Breast epithelium (tissue), 4 donors: ENCODE data around the gene TEX26. TPM values are rescaled to one million over a fixed set of nuclear protein-coding genes. Genes with fewer than 3 reads are reported as not detected.

Experiments used
- DNase-seq, 2 donors: peaks; one replicate each; pipeline ENCODE4 v3.0.0-alpha.2; 2019; ENCODE audit warnings: low spot score in 2 of 2
- H3K27ac ChIP-seq, 2 donors: fragments of 200-600 bp; sonication (generic) in 1 of 2; one replicate each; pipeline ENCODE4 v1.5.1; 2016 to 2019; ENCODE audit warnings: mild to moderate bottlenecking in 1 of 2
- H3K27me3 ChIP-seq, 2 donors: fragments of 200-600 bp; sonication (generic) in 1 of 2; one replicate each; pipeline versions ENCODE4 v1.5.1 to v1.6.0; 2017 to 2019; ENCODE audit warnings: control low read depth in 1 of 2, mild to moderate bottlenecking in 1 of 2
- H3K36me3 ChIP-seq: fragments of 200-600 bp; one replicate; pipeline ENCODE4 v1.5.1; 2019
- H3K4me1 ChIP-seq, 2 donors: fragments of 200-600 bp; sonication (generic); one replicate each; pipeline ENCODE4 v1.5.1; 2016 to 2019; ENCODE audit warnings: control low read depth in 1 of 2
- H3K4me3 ChIP-seq, 3 donors: fragments of 200-600 bp; sonication (generic); 1 replicate in 2 of 3; 2 replicates in 1 of 3; pipeline ENCODE4 v1.5.1; 2016 to 2019; ENCODE audit warnings: mild to moderate bottlenecking in 3 of 3, moderate library complexity in 2 of 3
- H3K9me3 ChIP-seq, 2 donors: fragments of 200-600 bp; sonication (generic) in 1 of 2; one replicate each; pipeline ENCODE4 v1.5.1; 2016 to 2019; ENCODE audit warnings: control low read depth in 1 of 2
- CTCF ChIP-seq, 3 donors: fragments of 450-650 bp; IDR thresholded peaks; one replicate each; pipeline ENCODE4 v1.5.1; 2016 to 2017; ENCODE audit warnings: antibody characterized with exemption in 3 of 3, mild to moderate bottlenecking in 3 of 3, moderate library complexity in 3 of 3
- POLR2A ChIP-seq: fragments of 450-650 bp; IDR thresholded peaks from one replicate; pipeline ENCODE4 v1.6.1; 2016; ENCODE audit warnings: antibody characterized with exemption, mild to moderate bottlenecking, moderate library complexity
- POLR2AphosphoS5 ChIP-seq, 3 donors: sonication (generic); formaldehyde crosslinking; IDR thresholded peaks; one replicate each; pipeline ENCODE4 v1.6.1; 2017; ENCODE audit warnings: antibody characterized with exemption in 3 of 3
- intact Hi-C: fragments of 100-400 bp; cut with DNase I; formaldehyde crosslinking; loops from one replicate; pipeline ENCODE4 v1.15.1; 2023; ENCODE audit warnings: low total_unique reads
- total RNA-seq, 3 donors: library from RNA; depleted of rRNA; stranded (reverse); fragments of >200 nt; gene quantifications; one replicate each; pipeline ENCODE4 v1.1.0, GENCODE V29; 2016

TEX26 gene
- total RNA-seq, 3 donors from 2014 or later: 0.48 to 0.59 TPM; not detected in 1

- Histone ChIP-seq H3K27me3 (no peaks in the 10 kb centered on the region), H3K4me3 (no peak overlapping the region), H3K9me3 (no peaks in the 10 kb centered on the region), H3K27ac (no peak overlapping the region), H3K4me1 (no peaks in the 10 kb centered on the region), H3K36me3 (no peaks in the 10 kb centered on the region)
- TF ChIP-seq CTCF (IDR thresholded peaks at IDR 0.05): no peak
- no peak for TF ChIP-seq POLR2AphosphoS5 (IDR thresholded peaks at IDR 0.05)
- TF ChIP-seq POLR2A: no peak
- no peak for DNase-seq
- intact Hi-C loops: no loop called here
Measured at GRCh38 chr13:30991922-30992321, 59.5 kb downstream of the TEX26 start.

DNA sequence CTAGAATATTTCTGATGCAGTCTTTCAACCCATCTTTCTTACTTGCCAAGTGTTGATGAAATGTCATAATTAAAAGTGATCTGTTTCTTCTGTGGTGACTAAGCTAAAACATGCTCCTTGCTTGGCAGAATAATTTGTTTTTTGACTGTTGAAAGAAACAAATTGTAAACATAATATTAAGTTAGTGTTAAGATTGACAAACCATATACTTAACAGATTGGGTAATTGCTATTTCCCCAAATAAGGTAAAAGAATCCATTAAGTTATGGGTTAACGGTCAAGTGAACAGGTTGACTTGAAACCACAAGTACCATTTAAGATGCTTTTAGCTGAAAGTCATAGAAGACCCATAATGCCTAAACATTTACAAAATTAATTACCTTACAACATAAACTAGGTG lies 62.9 kb downstream of the TEX26 start:
- no peak for DNase-seq
- no peaks in the 10 kb centered on the region for H3K4me1 ChIP-seq
- no peak overlapping the region for H3K4me3 ChIP-seq
- no peaks in the 10 kb centered on the region for H3K9me3 ChIP-seq
- intact Hi-C loops: no loop called here
- H3K36me3 ChIP-seq: no peaks in the 10 kb centered on the region
- H3K27me3 ChIP-seq: no peaks in the 10 kb centered on the region
- no peak overlapping the region for H3K27ac ChIP-seq
- TF ChIP-seq CTCF (IDR thresholded peaks at IDR 0.05): no peak
- TF ChIP-seq POLR2A: no peak
- no peak for TF ChIP-seq POLR2AphosphoS5 (IDR thresholded peaks at IDR 0.05)

DNA sequence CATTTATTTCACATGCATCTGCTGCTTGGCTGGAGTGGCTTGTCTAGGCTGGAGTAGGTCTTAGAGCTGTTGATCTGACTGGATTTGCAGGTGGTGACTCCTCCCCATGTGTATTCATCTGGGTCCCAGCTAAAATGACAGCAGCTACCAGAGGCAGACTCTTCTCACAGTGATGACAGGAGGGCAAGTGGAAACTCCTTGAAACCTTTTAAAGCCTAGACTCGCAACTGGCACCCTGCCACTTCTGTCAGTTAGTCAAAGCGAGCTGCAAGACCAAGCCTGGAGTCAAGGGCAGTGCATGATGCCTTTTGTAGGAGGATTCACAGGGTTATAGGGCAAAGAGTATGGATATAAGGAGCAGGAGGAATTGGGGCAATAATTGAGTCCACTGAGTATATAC lies 65.2 kb downstream of the TEX26 start:
- TF ChIP-seq POLR2A (no peak), CTCF (IDR thresholded peaks at IDR 0.05) (no peak), POLR2AphosphoS5 (IDR thresholded peaks at IDR 0.05) (no peak)
- no peak overlapping the region for H3K4me3 ChIP-seq
- H3K27me3 ChIP-seq: no peaks in the 10 kb centered on the region
- no peaks in the 10 kb centered on the region for H3K4me1 ChIP-seq
- H3K27ac ChIP-seq: no peak overlapping the region
- no peaks in the 10 kb centered on the region for H3K36me3 ChIP-seq
- no peaks in the 10 kb centered on the region for H3K9me3 ChIP-seq
- DNase-seq: no peak
- intact Hi-C loops: no loop called here

- TF ChIP-seq POLR2AphosphoS5 (IDR thresholded peaks at IDR 0.05): no peak
- TF ChIP-seq POLR2A: no peak
- TF ChIP-seq CTCF (IDR thresholded peaks at IDR 0.05): no peak
- intact Hi-C loops: no loop called here
- Histone ChIP-seq H3K27me3 (no peaks in the 10 kb centered on the region), H3K4me1 (no peaks in the 10 kb centered on the region), H3K27ac (no peak overlapping the region), H3K36me3 (no peaks in the 10 kb centered on the region), H3K4me3 (no peak overlapping the region), H3K9me3 (no peaks in the 10 kb centered on the region)
- DNase-seq: no peak
Measured at GRCh38 chr13:30998136-30999088, 66.0 kb downstream of the TEX26 start.

- Histone ChIP-seq H3K27me3 (no peaks in the 10 kb centered on the region), H3K9me3 (no peaks in the 10 kb centered on the region), H3K36me3 (no peaks in the 10 kb centered on the region), H3K4me1 (no peaks in the 10 kb centered on the region), H3K27ac (no peak overlapping the region), H3K4me3 (no peak overlapping the region)
- TF ChIP-seq CTCF (IDR thresholded peaks at IDR 0.05): no peak
- no peak for TF ChIP-seq POLR2AphosphoS5 (IDR thresholded peaks at IDR 0.05)
- no peak for TF ChIP-seq POLR2A
- DNase-seq: no peak
- intact Hi-C loops: no loop called here
Measured at GRCh38 chr13:31000889-31001288, 68.4 kb downstream of the TEX26 start.
